GM04503 (cell line): Measurements from ENCODE around the gene NBPF6.
"Not testable (repeated sequence)": the region's sequence is repeated elsewhere in the genome, so short reads cannot be mapped to it uniquely, and the experiment has no call there.

Experiments
- DNase-seq: peaks from one replicate; pipeline ENCODE4 v3.0.0-alpha.2; 2012; ENCODE audit warnings: low read depth

NBPF6 gene, protein sequence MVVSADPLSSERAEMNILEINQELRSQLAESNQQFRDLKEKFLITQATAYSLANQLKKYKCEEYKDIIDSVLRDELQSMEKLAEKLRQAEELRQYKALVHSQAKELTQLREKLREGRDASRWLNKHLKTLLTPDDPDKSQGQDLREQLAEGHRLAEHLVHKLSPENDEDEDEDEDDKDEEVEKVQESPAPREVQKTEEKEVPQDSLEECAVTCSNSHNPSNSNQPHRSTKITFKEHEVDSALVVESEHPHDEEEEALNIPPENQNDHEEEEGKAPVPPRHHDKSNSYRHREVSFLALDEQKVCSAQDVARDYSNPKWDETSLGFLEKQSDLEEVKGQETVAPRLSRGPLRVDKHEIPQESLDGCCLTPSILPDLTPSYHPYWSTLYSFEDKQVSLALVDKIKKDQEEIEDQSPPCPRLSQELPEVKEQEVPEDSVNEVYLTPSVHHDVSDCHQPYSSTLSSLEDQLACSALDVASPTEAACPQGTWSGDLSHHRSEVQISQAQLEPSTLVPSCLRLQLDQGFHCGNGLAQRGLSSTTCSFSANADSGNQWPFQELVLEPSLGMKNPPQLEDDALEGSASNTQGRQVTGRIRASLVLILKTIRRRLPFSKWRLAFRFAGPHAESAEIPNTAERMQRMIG

DNA sequence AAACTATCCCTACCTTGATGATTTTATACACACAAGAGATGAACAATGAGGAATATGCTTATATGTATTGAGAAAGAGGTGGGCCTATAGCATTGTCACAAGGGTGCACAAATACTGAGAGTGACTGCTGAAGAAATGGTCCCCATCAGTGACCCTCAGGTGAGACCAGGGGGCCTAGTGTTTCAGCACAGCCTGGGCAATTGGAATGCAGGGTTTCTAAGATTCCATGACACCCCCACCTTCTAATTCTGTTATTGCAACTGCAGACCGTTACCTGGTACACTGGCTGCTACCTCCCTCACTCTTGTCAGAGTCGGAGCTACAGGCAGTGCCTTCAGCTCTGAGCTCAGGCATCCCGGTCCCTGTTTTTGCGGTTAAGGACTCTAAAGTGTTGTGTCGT lies at the start of gene NBPF6:
NBPF6 (plus strand) TSS at position 301 of the 400 bp plus-strand sequence. CDS start 259 bp downstream, outside the sequence.
- DNase-seq = not testable (repeated sequence)

DNA sequence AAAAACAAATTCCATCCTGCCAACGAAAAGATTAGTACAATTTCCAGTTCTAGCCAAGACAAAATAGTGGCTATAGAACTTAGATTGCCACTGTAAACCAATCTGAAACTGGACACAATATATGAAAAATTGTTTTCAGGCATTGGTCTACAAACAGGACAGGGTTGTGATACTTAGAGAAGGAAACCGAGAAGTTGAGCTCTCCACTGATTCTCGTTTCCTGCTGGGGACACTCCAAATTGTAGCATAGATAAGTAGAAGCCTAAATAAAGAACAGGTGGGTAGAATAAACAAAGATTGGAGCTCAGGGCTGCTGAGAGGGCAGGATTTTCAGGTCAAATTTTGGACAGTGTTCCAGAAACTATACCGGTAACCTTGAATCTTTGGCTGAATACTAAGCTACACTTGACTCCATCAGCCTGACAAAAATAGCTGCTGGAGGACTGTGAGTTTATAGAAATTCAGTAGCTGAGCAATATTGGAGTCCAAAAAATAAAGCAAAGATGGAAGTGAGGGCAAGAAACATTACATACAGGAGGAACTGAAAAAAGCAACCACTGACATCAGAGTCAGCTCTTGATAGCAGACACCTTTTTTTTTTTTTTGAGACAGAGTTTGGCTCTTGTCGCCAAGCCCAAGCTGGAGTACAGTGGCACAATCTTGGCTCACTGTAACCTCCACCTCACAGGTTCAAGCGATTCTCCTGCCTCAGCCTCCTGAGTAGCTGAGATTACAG lies 38.9 kb upstream of the NBPF6 start:
- DNase-seq = not testable (repeated sequence)

DNA sequence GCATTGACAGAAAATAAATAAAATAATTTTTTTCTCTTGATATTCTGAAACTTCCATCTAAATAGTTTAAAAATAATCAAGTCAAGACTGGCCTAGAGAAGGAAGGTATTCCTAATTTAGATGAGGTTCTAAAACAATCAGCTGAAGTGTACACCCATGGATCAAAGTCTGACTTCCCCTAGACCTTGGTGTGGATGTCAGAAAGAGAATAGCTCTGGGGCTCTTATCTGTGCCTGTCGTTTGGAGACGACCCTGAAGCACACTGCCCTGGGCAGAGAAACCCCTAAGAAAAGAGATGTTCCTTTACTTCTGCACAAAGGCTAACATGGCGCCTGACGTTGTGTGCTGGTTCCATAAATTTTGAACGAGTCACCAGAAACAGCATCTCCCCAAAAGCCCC lies 30.0 kb upstream of the NBPF6 start:
- DNase-seq = not testable (repeated sequence)

DNA sequence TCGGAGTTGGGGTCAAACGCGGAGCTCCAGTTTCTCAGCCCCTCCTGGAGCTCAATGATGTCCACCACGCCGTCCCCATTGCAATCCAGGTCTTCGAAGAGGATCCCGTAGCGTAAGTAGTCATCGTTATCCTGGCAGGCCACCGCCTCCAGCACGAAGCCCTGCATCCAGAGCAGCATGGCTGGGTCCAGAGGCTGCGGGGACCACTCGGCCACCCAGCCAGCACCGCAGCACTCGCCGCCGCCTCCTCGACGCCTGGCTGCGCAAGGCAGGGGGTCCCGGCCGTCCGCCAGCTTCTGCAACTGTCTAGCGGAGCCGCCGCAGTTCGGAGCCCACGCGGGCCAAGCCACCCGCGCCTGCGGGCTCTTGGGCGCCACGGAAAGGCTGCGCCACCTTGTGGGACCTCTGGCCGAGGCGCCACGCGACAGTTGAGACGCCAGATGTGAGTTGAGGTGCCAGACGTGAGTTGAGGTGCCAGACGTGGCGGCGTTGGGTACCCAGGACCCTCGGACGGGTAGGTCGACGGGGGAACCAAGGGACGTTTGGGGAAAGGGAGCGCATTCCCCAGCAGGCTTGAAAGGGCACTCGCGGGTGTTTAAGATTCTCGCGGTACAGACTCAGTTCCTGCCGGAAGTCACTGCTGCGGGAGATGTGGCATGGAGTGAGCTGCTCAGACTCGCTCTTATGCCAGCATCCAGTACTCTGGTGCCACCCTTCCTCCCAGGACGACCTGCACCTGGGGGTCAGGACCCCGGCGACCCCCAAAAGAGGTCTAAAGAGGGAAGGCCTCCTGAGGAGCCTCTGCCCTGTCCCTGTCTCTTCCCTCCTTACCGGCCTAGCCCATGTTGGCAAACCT lies 28.9 kb upstream of the NBPF6 start:
- DNase-seq = not testable (repeated sequence)

DNA sequence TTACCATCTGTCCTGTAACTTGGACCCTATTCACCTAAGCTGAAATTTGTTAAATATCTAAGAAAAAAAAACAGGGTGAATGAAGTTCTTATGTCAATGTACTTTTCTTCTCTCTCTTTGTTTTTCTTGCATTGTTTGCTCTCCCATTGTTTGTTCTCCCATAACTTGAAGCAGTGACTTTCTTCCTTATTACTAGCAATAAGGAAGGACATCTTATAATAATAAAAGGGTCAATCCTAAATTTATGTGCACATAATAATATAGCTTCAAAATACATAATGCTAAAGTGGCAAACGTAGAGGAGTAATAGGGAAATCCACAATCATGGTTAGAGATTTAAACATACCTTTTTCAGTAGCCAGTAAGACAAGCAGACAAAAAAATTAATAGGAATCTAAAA lies 23.3 kb upstream of the NBPF6 start:
- DNase-seq = not testable (repeated sequence)

DNA sequence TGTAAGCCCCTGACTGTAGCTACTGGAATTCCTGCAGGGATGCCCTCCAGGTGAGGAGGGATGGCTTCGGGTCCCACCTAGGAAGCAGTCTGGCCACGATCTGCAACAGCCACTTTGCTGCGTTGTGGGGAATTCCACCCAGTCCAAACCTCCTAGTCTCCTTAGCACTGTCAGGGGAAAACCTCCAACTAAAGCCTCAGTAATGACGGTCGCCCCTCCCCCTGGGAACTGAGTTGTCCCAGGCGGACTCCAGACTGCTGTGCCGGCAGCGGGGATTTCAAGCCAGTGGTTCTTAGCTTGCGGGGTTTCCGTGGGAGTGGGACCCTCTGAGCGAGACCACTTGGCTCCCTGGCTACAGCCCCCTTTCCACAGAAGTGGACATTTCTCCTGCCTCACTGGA lies 18.1 kb upstream of the NBPF6 start:
- DNase-seq = not testable (repeated sequence)

DNA sequence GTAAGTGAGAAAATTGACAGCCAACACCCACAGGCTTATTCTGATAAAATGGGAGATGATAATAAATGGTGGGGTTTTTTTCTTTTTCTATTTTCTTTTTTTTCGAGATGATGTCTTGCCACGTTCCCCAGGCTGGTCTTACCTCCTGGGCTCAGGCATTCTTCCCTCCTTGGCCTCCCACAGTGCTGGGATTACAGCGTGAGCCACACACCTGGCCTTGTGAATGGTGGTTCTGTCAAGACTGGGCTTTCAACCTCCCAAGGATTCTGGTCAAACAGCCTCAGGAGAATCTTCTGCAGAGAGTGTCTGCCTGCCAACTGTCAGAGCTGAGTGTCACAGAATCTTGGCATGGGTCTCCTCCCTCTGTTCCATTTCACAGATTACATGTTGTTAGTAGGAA lies 16.7 kb upstream of the NBPF6 start:
- not testable (repeated sequence) for DNase-seq

DNA sequence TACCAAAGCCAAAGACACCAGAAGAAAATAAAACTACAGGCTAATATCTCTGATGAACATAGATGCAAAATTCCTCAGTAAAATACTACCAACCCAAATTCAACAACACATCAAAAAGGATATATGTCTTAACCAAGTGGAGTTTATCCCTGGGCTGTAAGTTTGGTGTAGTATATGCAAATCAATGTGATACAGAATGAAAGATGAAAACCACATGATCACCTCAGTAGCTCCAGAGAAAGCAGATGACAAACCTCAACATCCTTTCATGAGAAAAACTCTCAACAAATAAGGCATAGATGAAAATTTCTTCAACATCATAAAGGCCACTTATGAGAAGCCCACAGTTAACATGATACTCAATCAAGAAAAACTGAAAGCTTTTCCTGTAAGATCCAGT lies 11.6 kb upstream of the NBPF6 start:
- DNase-seq = not testable (repeated sequence)

DNA sequence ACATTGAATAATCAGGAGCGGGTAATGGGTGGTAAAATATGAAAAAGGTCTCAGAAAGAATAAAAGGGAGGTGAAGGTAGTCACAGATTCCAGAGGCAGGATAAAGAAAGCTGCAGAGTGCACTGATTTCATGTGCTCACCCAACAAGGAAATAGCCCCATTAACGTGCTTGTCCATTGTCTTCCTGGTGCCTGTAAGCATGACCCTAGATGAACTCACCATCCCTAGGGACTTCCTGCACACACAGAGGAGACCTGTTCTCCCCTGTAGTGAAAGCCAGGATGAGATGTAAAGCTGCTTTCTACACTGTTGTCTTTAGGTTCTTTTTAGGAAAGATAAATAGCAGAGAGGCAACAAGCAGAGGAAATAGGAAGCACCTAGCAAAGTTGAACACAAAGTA lies 4.4 kb downstream of the NBPF6 start:
- DNase-seq = not testable (repeated sequence)

DNA sequence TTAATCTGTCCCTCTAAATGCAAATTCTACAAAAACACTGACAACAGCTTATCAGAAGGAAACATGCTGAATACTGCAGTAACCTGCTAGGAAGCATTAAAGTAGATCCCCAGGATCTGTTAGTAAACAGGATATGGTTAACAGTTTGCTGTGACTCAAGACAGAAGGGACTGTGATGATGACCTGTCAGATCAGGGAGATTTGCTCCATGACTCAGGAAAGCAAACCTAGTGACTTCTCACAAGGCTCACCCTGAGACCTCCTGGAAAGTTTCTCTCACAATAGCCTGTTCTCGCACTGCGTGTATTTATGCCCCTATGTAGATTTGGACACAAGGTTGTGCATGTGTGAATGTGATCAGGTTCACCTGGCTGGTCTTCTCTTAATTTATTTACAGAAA lies 8.5 kb downstream of the NBPF6 start:
- not testable (repeated sequence) for DNase-seq

DNA sequence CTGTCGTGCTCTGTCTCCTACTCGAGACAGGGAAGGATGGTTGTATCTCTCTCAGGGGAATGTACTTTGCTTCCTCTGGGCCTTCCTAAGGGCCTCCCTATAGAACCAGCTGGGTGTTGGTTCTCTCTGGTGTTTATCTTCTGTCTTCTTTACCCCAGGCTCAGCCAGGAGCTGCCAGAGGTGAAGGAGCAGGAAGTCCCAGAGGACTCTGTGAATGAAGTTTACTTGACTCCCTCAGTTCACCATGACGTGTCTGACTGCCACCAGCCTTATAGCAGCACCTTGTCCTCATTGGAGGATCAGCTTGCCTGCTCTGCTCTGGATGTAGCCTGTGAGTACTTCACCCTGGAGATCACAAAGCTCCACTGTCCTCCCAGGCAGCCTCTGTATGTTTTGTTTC lies 11.6 kb downstream of the NBPF6 start:
- DNase-seq = not testable (repeated sequence)

DNA sequence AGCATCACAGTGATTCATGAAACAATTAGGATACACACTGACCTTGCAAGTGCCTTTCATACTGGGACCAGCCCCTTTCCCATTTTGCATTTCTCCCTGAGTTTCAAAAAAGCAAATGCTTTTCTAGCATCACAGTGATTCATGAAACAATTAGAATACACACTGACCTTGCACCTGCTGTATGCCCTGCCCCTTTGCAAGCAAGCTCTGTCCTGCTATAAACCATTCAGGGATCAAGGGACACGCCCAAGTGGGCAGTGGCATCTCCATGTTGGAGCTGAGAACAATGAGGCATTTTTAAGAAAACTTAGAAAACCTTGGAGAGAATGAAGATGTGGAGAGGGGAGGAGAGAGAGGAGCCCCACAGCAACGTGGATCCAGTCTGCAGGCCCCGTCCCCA lies 13.8 kb downstream of the NBPF6 start:
- DNase-seq = not testable (repeated sequence)

DNA sequence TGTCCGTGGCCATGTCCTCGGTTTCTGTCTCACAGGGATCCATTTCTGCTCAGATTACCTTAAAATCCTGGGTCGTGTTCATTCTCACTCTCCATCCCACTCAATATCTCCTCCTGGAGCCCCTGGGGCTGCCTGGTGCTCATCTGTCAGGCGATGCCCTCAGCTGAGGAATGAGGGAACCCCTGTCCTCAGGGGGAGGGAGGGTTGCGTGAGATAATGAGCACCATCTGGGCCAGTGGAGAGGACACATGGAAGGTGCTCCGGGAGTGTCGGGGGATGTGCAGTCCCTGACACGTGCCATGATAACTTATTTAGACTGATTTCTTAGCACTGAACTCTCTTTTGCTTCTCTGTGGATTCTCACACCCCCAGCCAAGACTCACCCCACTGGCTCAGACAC lies 16.0 kb downstream of the NBPF6 start:
- DNase-seq = not testable (repeated sequence)

DNA sequence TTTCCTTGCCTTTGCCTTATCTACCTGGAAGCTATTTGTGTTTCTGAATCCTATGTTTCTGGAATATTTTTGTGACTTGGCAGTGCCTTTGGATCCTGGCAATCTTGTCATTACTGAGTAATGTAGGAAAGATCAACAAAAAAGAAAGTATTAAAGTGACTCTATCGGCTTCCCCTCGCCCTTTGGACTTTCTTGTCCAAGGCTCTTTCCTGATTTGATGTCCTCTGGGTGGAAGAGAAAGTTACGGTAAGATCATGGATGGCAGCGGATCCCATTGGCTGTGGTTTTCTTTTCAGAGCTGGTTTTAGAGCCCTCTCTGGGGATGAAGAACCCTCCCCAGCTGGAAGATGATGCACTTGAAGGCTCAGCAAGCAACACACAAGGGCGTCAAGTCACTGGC lies 17.0 kb downstream of the NBPF6 start:
- not testable (repeated sequence) for DNase-seq

DNA sequence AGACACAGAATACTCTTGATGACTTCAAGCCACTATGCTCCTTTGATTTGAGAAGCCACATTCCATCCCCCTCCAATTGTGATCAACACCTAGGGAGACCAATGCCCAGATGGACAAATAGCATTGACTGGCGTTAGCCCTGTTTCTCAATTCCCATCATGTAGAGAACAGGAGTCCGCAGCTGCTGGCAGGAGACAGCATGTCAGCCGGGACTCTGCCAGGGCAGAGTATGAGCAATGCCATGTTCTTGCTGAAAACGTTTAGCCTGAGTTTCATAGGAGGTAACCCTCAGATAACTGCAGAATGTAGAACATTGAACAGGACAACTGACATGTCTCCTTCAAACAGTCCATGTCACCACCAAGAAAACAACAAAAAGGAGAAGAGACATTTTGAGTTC lies 20.6 kb downstream of the NBPF6 start:
- DNase-seq = not testable (repeated sequence)

DNA sequence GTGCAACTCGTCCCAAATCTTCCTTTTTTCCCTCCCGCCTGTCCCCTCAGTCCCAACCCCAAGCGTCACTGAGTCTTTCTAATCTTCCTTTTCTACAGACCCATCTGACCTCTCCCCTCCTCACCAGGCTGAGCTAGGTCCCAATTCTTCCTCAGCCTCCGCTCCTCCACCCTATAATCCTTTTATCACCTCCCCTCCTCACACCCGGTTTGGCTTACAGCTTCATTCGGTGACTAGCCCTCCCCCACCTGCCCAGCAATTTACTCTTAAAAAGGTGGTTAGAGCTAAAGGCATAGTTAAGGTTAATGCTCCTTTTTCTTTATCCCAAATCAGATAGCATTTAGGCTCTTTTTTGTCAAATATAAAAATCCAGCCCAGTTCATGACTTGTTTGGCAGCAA lies 24.4 kb downstream of the NBPF6 start:
- not testable (repeated sequence) for DNase-seq

DNA sequence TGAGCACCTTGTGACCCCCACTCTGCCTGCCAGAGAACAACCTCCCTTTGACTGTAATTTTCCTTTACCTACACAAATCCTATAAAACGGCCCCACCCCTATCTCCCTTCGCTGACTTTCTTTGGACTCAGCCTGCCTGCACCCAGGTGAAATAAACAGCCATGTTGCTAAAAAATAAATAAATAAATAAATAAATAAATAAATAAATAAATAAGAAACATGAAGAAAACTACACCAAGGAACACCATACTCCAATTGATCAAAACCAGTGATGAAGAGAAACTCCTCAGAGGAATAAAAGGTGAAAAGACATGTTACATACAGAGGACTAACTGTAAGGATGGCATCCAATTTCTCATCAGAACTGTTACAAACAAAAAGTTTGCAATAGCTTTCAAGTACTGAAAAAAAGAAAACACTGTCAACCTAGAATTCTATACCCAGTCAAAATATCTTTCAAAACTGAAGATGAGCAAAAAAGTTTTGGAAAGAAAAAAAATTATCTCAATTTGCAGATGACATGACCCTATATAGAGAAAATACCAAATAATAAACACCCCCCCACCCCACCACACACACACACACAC lies 28.4 kb downstream of the NBPF6 start:
- DNase-seq = no peak

DNA sequence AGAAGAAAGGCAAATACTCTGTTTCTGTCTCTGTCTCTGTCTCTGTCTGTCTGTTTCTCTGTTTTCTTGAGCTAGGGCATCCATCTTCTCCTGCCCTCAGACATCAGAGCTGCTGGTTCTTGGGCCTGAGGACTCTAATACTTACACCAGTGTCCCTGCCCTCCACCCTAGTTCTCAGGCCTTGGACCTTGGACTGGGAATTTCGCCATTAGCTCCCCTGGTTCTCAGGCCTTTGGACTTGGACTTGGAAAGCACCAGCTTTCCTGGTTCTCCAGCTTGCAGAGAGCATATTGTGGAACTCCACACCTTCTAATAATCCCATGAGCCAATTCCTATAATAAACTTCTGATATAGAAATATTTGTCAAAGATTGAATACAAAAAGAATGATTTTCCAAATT lies 32.6 kb downstream of the NBPF6 start:
- DNase-seq = no peak

DNA sequence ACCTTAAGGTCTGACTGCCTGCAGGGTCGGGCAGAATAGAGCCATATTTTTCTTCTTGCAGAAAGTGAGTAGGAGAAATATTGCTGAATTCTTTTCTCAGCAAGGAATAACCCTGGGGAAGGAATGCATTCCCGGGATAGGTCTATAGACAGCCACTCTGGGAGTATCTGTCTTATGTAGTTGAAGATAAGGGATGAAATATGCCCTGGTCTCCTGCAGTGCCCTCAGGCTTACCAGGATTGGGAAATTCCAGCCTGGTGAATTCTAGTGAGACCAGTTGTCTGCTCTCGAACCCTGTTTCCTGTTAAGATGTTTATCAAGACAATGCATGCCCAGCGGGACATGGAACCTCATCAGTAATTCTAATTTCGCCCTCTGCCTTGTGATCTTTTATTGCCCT lies 35.8 kb downstream of the NBPF6 start:
- not testable (repeated sequence) for DNase-seq

DNA sequence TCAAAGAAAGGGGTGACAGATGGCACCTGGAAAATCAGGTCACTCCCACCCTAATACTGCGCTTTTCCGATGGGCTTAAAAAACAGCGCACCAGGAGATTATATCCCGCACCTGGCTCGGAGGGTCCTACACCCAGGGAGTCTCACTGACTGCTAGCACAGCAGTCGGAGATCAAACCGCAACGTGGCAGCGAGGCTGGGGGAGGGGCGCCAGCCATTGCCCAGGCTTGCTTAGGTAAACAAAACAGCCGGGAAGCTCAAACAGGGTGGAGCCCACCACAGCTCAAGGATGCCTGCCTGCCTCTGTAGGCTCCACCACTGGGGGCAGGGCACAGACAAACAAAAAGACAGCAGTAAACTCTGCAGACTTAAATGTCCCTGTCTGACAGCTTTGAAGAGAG lies 36.6 kb downstream of the NBPF6 start:
- DNase-seq = not testable (repeated sequence)

DNA sequence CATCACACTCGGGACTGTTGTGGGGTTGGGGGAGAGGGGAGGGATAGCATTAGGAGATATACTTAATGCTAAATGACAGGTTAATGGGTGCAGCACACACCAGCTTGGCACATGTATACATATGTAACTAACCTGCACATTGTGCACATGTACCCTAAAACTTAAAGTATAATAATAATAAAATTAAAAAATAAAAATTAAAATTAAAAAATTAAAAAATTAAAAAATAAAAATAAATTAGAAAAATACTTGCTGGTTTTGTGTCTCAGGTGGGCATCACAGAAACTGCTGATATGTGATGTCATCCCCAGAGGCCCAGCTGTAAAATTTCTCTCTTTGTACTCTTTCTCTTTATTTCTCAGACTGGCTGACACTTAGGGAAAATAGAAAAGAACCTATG lies 44.9 kb downstream of the NBPF6 start:
- not testable (repeated sequence) for DNase-seq
